Skeletal muscle satellite cell (primary cell): ENCODE results near the gene SYK.

Experiments
- H3K27me3 ChIP-seq: 2 replicates; pipeline ENCODE4 v1.7.0; 2013; ENCODE audit warnings: low read length; ENCODE audit not compliant: control insufficient read depth, insufficient read depth
- H3K36me3 ChIP-seq: 2 replicates; pipeline ENCODE4 v1.7.0; 2013; ENCODE audit warnings: mild to moderate bottlenecking, control low read depth, low read length; ENCODE audit not compliant: insufficient read depth
- H3K4me1 ChIP-seq: 2 replicates; pipeline ENCODE4 v1.7.0; 2013; ENCODE audit warnings: low read length; ENCODE audit not compliant: control insufficient read depth, insufficient read depth
- H3K4me2 ChIP-seq: 2 replicates; pipeline ENCODE4 v1.7.0; 2013; ENCODE audit warnings: mild to moderate bottlenecking, low read length
- H3K4me3 ChIP-seq: 2 replicates; pipeline ENCODE4 v1.7.0; 2013; ENCODE audit warnings: low read length
- H3K9ac ChIP-seq: 2 replicates; pipeline ENCODE4 v1.7.0; 2013; ENCODE audit warnings: mild to moderate bottlenecking, low read depth, low read length, moderate library complexity
- H3K9me3 ChIP-seq: replicated peaks from 2 replicates; pipeline ENCODE4 v1.7.0; 2013; ENCODE audit warnings: mild to moderate bottlenecking, control low read depth, low read length

Gene SYK

DNA sequence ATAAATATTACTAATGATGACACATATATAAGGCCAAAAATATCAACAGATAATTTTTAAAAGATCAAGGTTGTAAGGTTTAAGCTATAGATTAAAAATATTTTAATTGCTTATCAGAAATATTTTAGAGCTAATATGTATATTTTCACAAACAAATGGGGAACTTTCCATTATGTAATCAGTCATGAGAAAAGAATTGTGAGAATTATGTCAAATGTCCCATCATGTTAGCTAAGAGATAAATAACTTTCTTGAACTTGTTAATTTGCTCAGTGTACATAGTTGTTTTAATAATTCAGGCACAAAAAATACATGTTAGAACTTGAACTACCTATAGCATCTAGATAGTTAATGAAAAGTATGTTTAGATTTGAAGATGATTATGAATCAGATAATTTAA is 67.7 kb downstream of the SYK start:
- no peak overlapping the region for H3K4me3 ChIP-seq
- peaks cover 10% of the 10 kb centered on the region for H3K27me3 ChIP-seq
- no peaks in the 10 kb centered on the region for H3K9me3 ChIP-seq
- no peaks in the 10 kb centered on the region for H3K4me1 ChIP-seq
- H3K4me2 ChIP-seq: no peak overlapping the region
- no peak overlapping the region for H3K9ac ChIP-seq
- no peaks in the 10 kb centered on the region for H3K36me3 ChIP-seq

DNA sequence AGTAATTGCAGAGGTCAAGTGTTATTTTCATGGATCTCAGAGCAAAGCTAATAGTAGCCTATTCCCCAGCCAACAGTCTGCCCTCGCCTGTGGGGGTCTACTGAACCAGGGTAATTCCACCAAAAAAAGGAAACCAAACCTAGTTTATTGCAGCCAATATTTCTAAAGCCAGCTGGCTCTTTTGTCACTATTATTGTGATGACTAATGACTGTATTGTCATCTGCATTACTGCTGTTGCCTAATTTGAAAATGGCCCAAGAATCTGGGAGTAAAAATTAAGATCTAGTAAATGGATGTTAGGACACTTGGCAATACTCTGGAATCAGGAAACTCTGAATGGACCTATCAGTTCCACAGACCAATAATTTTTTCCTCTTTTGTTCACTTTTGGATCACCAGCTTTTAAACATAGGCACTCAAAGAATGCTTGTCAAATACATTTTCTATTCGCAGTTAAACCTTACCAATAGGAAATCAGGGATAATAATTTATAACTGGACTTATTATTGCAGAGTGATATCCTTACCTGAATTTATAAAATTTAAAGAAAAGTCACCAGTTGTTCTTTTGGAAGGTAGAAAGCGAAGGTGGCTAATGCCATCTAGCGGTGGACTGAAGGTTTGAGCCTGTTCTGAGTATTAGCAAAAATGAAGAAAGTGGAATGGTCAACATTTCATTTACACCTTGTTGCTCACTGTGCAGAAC is 69.2 kb downstream of the SYK start:
- no peak overlapping the region for H3K9ac ChIP-seq
- H3K9me3 ChIP-seq: no peaks in the 10 kb centered on the region
- H3K4me2 ChIP-seq: no peak overlapping the region
- no peaks in the 10 kb centered on the region for H3K36me3 ChIP-seq
- peaks cover 10% of the 10 kb centered on the region for H3K27me3 ChIP-seq
- no peaks in the 10 kb centered on the region for H3K4me1 ChIP-seq
- H3K4me3 ChIP-seq: no peak overlapping the region

GRCh38 chr9:90871327-90871935 is 69.8 kb downstream of the SYK start:
- no peaks in the 10 kb centered on the region for H3K9me3 ChIP-seq
- H3K36me3 ChIP-seq: no peaks in the 10 kb centered on the region
- peaks cover 11% of the 10 kb centered on the region for H3K27me3 ChIP-seq
- H3K4me1 ChIP-seq: no peaks in the 10 kb centered on the region
- H3K9ac ChIP-seq: no peak overlapping the region
- no peak overlapping the region for H3K4me2 ChIP-seq
- no peak overlapping the region for H3K4me3 ChIP-seq

- Histone ChIP-seq H3K9me3 (no peaks in the 10 kb centered on the region), H3K4me2 (no peak overlapping the region), H3K36me3 (no peaks in the 10 kb centered on the region), H3K4me3 (no peak overlapping the region), H3K4me1 (no peaks in the 10 kb centered on the region), H3K9ac (no peak overlapping the region), H3K27me3 (peaks cover 14% of the 10 kb centered on the region)
Measured at GRCh38 chr9:90872835-90873294, 71.2 kb downstream of the SYK start.

DNA sequence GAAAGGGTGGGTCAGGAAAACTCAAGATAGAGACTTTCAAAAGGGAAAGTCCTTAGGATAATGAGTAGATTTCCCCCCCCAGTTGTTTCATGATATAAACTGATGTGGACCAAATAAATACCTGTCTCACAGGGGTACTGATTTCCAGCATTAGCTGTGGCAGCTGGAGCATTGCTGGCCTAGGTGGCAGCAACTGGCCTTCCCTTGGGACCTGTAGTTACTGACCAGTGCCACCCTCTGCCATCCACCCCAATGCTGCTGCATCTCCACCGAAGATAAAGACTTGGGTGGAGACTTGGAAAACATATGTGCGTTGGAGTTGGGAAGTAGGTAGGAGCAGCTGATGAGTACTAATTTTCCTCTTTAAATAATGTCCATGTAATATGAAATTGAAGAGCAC is 71.8 kb downstream of the SYK start:
- no peaks in the 10 kb centered on the region for H3K9me3 ChIP-seq
- H3K9ac ChIP-seq: no peak overlapping the region
- H3K27me3 ChIP-seq: peaks cover 15% of the 10 kb centered on the region
- no peak overlapping the region for H3K4me2 ChIP-seq
- H3K4me1 ChIP-seq: no peaks in the 10 kb centered on the region
- no peaks in the 10 kb centered on the region for H3K36me3 ChIP-seq
- no peak overlapping the region for H3K4me3 ChIP-seq

- no peaks in the 10 kb centered on the region for H3K4me1 ChIP-seq
- no peak overlapping the region for H3K4me3 ChIP-seq
- H3K27me3 ChIP-seq: peaks cover 17% of the 10 kb centered on the region
- H3K9me3 ChIP-seq: no peaks in the 10 kb centered on the region
- no peaks in the 10 kb centered on the region for H3K36me3 ChIP-seq
- H3K4me2 ChIP-seq: no peak overlapping the region
- no peak overlapping the region for H3K9ac ChIP-seq
Measured at GRCh38 chr9:90874194-90874593, 72.6 kb downstream of the SYK start.

DNA sequence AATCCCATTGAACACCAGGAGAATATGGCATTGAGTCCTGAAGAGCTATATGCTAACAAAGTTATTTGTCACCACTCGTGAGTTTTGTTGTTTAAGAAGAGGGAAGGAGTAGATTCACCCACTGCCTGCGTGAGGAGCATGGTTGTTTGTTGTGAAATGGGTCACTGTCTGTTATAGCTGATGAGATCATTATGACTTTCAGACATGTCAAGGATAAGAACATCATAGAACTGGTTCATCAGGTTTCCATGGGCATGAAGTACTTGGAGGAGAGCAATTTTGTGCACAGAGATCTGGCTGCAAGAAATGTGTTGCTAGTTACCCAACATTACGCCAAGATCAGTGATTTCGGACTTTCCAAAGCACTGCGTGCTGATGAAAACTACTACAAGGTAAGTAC is 76.9 kb downstream of the SYK start:
- Histone ChIP-seq H3K36me3 (no peaks in the 10 kb centered on the region), H3K27me3 (peaks cover 13% of the 10 kb centered on the region), H3K4me2 (no peak overlapping the region), H3K4me3 (no peak overlapping the region), H3K4me1 (no peaks in the 10 kb centered on the region), H3K9me3 (no peaks in the 10 kb centered on the region), H3K9ac (no peak overlapping the region)

- Histone ChIP-seq H3K9ac (no peak overlapping the region), H3K4me3 (no peak overlapping the region), H3K9me3 (no peaks in the 10 kb centered on the region), H3K4me1 (no peaks in the 10 kb centered on the region), H3K36me3 (no peaks in the 10 kb centered on the region), H3K27me3 (peaks cover 10% of the 10 kb centered on the region), H3K4me2 (no peak overlapping the region)
Measured at GRCh38 chr9:90880066-90880465, 78.4 kb downstream of the SYK start.

GRCh38 chr9:90880669-90881068 is 79.0 kb downstream of the SYK start:
- Histone ChIP-seq H3K36me3 (no peaks in the 10 kb centered on the region), H3K4me3 (no peak overlapping the region), H3K9ac (no peak overlapping the region), H3K9me3 (no peaks in the 10 kb centered on the region), H3K4me1 (no peaks in the 10 kb centered on the region), H3K4me2 (no peak overlapping the region), H3K27me3 (peaks cover 10% of the 10 kb centered on the region)

GRCh38 chr9:90881648-90882047 is 80.0 kb downstream of the SYK start:
- no peaks in the 10 kb centered on the region for H3K36me3 ChIP-seq
- H3K9ac ChIP-seq: no peak overlapping the region
- no peak overlapping the region for H3K4me3 ChIP-seq
- H3K4me2 ChIP-seq: no peak overlapping the region
- H3K4me1 ChIP-seq: no peaks in the 10 kb centered on the region
- H3K27me3 ChIP-seq: peaks cover 6% of the 10 kb centered on the region
- H3K9me3 ChIP-seq: no peaks in the 10 kb centered on the region

DNA sequence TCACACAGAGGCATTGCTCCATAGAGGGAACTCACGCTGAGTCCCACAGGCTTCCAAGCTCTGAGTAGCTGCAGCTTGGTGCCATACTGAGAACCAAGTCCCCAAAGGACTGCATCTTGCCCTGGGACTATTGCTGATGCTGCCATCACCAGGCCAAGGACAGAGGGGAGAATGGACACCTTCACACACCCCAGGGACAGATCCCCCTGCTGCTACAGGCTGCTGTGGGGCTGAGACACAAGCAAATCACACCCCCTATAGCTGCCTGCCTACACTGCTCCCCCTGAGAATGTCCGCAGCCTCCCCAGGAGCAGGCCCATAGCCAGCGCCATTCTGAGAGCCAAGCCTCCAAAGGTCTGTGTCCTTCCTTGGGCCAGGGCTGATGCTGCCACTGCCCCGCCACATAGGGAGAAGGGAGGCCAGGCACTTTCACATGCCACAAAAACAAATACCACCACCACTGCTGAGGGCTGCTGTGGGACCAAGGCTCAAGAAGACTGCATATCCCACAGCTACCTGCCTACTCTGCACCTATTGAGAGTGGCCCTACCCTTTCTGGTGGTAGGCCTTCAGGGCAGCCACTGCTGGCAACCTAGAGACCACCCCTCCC is 81.5 kb downstream of the SYK start:
- Histone ChIP-seq H3K4me2 (no peak overlapping the region), H3K36me3 (no peaks in the 10 kb centered on the region), H3K27me3 (peaks cover 6% of the 10 kb centered on the region), H3K4me1 (no peaks in the 10 kb centered on the region), H3K4me3 (no peak overlapping the region), H3K9me3 (no peaks in the 10 kb centered on the region), H3K9ac (no peak overlapping the region)

GRCh38 chr9:90883661-90884060 is 82.0 kb downstream of the SYK start:
- H3K27me3 ChIP-seq: peaks cover 6% of the 10 kb centered on the region
- no peak overlapping the region for H3K9ac ChIP-seq
- no peaks in the 10 kb centered on the region for H3K4me1 ChIP-seq
- no peak overlapping the region for H3K4me2 ChIP-seq
- no peaks in the 10 kb centered on the region for H3K9me3 ChIP-seq
- H3K36me3 ChIP-seq: no peaks in the 10 kb centered on the region
- no peak overlapping the region for H3K4me3 ChIP-seq
